GM21447 (cell line): ENCODE data around the gene MAP7D2.

Experiments
- ATAC-seq: cut with Tn5 transposase; IDR thresholded peaks from one replicate; pipeline ENCODE4 v1.9.1; 2021; ENCODE audit not compliant: unreplicated experiment

Gene MAP7D2

GRCh38 chrX:20116087-20116576, 575 bp downstream of the MAP7D2 start:
- ATAC-seq: no peak

GRCh38 chrX:20112022-20112774, 4.5 kb downstream of the MAP7D2 start:
- no peak for ATAC-seq

- ATAC-seq: no peak
Measured at GRCh38 chrX:20111271-20111670, 5.4 kb downstream of the MAP7D2 start.

GRCh38 chrX:20101934-20102581, 14.6 kb downstream of the MAP7D2 start:
- no peak for ATAC-seq

GRCh38 chrX:20091499-20091898, 25.2 kb downstream of the MAP7D2 start:
- ATAC-seq: no peak

- no peak for ATAC-seq
Measured at GRCh38 chrX:20089845-20090244, 26.9 kb downstream of the MAP7D2 start.

- no peak for ATAC-seq
Measured at GRCh38 chrX:20080277-20080676, 36.4 kb downstream of the MAP7D2 start.

- ATAC-seq: no peak
Measured at GRCh38 chrX:20071511-20072079, 45.1 kb downstream of the MAP7D2 start.

GRCh38 chrX:20067709-20068561, 48.8 kb downstream of the MAP7D2 start:
- no peak for ATAC-seq

- no peak for ATAC-seq
Measured at GRCh38 chrX:20066968-20067708, 49.6 kb downstream of the MAP7D2 start.

- no peak for ATAC-seq
Measured at GRCh38 chrX:20063716-20064351, 52.9 kb downstream of the MAP7D2 start.

GRCh38 chrX:20063153-20063552, 53.6 kb downstream of the MAP7D2 start:
- ATAC-seq: no peak

GRCh38 chrX:20061855-20062254, 54.9 kb downstream of the MAP7D2 start:
- no peak for ATAC-seq

GRCh38 chrX:20060961-20061748, 55.6 kb downstream of the MAP7D2 start:
- ATAC-seq: peak; percentile 71

GRCh38 chrX:20059467-20060128, 57.1 kb downstream of the MAP7D2 start:
- no peak for ATAC-seq

- no peak for ATAC-seq
Measured at GRCh38 chrX:20057479-20057878, 59.2 kb downstream of the MAP7D2 start.

GRCh38 chrX:20056704-20057103, 60.0 kb downstream of the MAP7D2 start:
- no peak for ATAC-seq

- ATAC-seq: no peak
Measured at GRCh38 chrX:20053537-20053936, 63.2 kb downstream of the MAP7D2 start.

GRCh38 chrX:20046864-20047263, 69.8 kb downstream of the MAP7D2 start:
- no peak for ATAC-seq
